Ovary (tissue), 9 donors: ENCODE results near the gene RCAN3. TPM values are rescaled to one million over a fixed set of nuclear protein-coding genes. Genes with fewer than 3 reads are reported as not detected.

Experiments used
- DNase-seq, 5 donors: peaks; one replicate each; pipeline ENCODE4 v3.0.0-alpha.2; 2019 to 2020
- H3K27ac ChIP-seq, 2 donors: fragments of 200-600 bp; one replicate each; pipeline versions ENCODE4 v1.5.1 to v1.8.0; 2019 to 2022
- H3K27me3 ChIP-seq: fragments of 200-600 bp; one replicate; pipeline ENCODE4 v1.8.0; 2022
- H3K36me3 ChIP-seq: fragments of 200-600 bp; sonication (generic); one replicate; pipeline ENCODE4 v1.5.1; 2019
- H3K4me1 ChIP-seq: one replicate; pipeline ENCODE4 v1.8.1; 2013; ENCODE audit warnings: mild to moderate bottlenecking, moderate library complexity; ENCODE audit not compliant: insufficient read depth
- H3K4me3 ChIP-seq: fragments of 200-600 bp; sonication (generic); one replicate; pipeline ENCODE4 v1.5.1; 2017
- H3K9me3 ChIP-seq, 2 donors: fragments of 200-600 bp in 1 of 2; sonication (generic) in 1 of 2; one replicate each; pipeline versions ENCODE4 v1.5.1 to v1.8.1; 2013 to 2019; ENCODE audit warnings: mild to moderate bottlenecking in 1 of 2, moderate library complexity in 1 of 2
- CTCF ChIP-seq, 3 donors: fragments of 450-650 bp in 2 of 3; fragments of 200-600 bp in 1 of 3; IDR thresholded peaks; one replicate each; pipeline versions ENCODE4 v1.5.1 to v1.8.0; 2016 to 2022; ENCODE audit warnings: antibody characterized with exemption in 3 of 3, mild to moderate bottlenecking in 1 of 3
- EP300 ChIP-seq: sonication (generic); formaldehyde crosslinking; IDR thresholded peaks from one replicate; pipeline ENCODE4 v1.6.1; 2017; ENCODE audit warnings: antibody characterized with exemption
- POLR2A ChIP-seq: fragments of 450-650 bp; IDR thresholded peaks from one replicate; pipeline ENCODE4 v1.6.1; 2017; ENCODE audit warnings: antibody characterized with exemption, mild to moderate bottlenecking, moderate library complexity
- WGBS, 3 donors: extraction: QIAGEN DNeasy Blood & Tissue Kit in 1 of 3; methylation state at CpG; one replicate each; pipeline versions ENCODE4 v1.1.5 to v1.1.7; 2013 to 2017; 5-methylcytosine and 5-hydroxymethylcytosine counted together
- intact Hi-C, 4 donors: fragments of 100-400 bp; cut with DNase I; formaldehyde crosslinking; loops; one replicate each; pipeline versions ENCODE4 v1.11.0 to v1.15.1; 2022 to 2023
- polyA plus RNA-seq, 2 donors: library from polyadenylated mRNA; stranded (reverse); fragments of 200-250 nt in 1 of 2; fragments of 350-450 nt in 1 of 2; fragmentation: Illumina TruSeq in 1 of 2; extraction: RNeasy Lipid Tissue Mini Kit (QIAGEN cat#74804) in 1 of 2; gene quantifications; one replicate each; pipeline ENCODE4 v1.2.3, GENCODE V29; 2013 to 2014
- total RNA-seq, 7 donors: library from RNA; depleted of rRNA in 2 of 7; stranded (reverse); fragments of >200 nt in 2 of 7; fragmentation: NEBNext Ultra II Directional in 3 of 7; extraction: Animal tissue kit (Norgen Biotek cat#: 25700) in 3 of 7; gene quantifications; one replicate each; pipeline versions ENCODE4 v1.1.0 to v1.2.4, GENCODE V29; 2016 to 2023
- donor health status: DM: no; HTN: no; CAD: no; lungs with moderate emphysema.
- donor health status: DM: no; HTN: no; CAD: no.
- donor health status: Bipolar disorder and iron deficiency.
- donor health status: DM: yes; HTN: yes; CAD: no.
- donor health status: DM: no; HTN: no; CAD: no.
- donor health status: DM: yes; HTN: yes; CAD: no.

Gene RCAN3
- total and polyA plus RNA-seq, 9 donors, result 0.25 to 12.4 (median 2.1) TPM

DNA sequence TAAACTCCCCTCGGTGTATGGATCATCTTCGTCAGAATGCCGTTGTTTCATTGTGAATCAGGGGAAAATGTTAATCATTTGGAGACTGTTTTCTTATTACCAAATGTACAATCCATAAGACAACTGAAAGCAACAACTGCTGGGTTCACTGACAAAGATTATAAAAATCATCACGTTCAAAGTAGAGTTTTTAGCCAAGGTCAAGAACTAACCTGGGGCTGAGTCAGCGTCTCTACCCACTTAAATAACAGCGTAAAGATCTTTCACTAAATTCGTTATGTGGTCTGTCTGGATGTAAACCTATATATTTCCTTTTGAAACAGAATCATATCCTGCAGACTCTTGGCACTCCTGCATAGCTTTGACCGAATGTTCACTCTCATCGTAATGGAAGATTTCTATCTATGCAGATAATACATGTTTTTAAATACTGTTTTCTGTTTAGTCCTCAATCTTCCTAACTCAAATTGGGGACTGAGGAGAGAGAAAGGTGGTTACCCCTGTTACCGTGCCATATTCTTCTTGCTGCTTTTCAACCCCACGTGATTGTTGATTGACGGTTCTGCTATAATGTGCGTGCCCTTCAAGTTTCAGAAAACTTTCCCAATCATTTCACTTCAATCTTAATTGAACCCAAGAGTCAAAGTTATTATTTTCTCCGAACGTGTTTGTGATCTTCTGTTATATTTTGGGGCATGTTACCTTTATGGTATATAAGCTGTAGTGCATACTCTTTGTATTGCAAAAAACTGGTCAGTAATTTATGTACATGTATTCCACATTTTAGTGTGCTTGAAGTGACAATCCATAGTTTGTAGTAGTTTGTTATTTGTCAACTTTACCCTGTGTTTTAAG lies 37.6 kb downstream of the RCAN3 start:
- Histone ChIP-seq H3K27me3 (no peaks in the 10 kb centered on the region), H3K27ac (no peak overlapping the region), H3K9me3 (no peaks in the 10 kb centered on the region), H3K4me1 (no peaks in the 10 kb centered on the region), H3K4me3 (no peak overlapping the region), H3K36me3 (no peaks in the 10 kb centered on the region)
- 78 to 82% (median 79%) methylated on average over 15 of the region's 15 CpGs for WGBS, 3 donors
- TF ChIP-seq CTCF (IDR thresholded peaks at IDR 0.05) (no peak), EP300 (no peak), POLR2A (no peak)
- no peak for DNase-seq
- intact Hi-C loops, result no loop called here

DNA sequence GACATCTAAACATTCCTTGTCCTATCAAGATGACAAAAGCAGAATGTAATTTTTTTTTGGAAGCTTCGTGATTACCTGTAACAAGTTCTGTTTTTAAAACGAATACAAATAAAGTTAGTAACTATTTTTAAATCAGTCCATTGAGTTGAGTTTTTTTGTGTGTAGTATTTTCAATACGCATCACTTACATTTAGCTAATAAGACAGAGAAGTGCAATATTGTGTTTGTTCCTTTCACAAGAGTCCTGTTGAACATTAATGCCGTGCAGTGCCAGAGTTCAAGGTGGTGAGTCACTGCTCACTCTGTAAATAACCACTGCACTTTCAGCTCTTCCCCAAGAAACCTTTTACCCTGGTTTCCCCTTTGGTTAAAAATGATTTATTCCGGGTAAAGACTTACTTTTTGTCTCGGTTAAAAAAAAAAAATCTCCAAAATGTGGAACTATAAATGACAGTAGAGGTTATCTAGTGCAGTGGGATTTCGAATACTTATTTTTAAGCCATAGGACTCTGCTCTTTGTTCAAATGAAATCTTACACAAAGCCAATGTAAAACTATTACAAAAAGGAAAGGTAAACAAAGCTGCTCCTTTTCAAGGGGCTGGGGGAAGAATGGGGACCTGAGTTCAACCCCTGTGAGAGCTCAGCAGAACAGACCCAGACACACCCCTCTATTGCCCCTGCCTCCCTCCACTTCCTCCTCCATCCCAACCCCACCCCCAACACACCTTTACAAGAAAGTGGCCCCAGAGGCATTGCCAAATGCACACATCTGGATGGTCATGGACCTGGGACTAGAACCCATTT lies 38.5 kb downstream of the RCAN3 start:
- H3K9me3 ChIP-seq, result no peaks in the 10 kb centered on the region
- no peaks in the 10 kb centered on the region for H3K27me3 ChIP-seq
- H3K4me1 ChIP-seq, result no peaks in the 10 kb centered on the region
- no peak overlapping the region for H3K4me3 ChIP-seq
- H3K27ac ChIP-seq, result no peak overlapping the region
- no peaks in the 10 kb centered on the region for H3K36me3 ChIP-seq
- TF ChIP-seq POLR2A (no peak), EP300 (no peak), CTCF (IDR thresholded peaks at IDR 0.05) (no peak)
- WGBS, 3 donors, result 19 to 40% (median 28%) methylated on average over 7 of the region's 7 CpGs
- intact Hi-C loops, result no loop called here
- no peak for DNase-seq

- intact Hi-C loops, result no loop called here
- no peaks in the 10 kb centered on the region for H3K36me3 ChIP-seq
- TF ChIP-seq EP300 (no peak), POLR2A (no peak), CTCF (IDR thresholded peaks at IDR 0.05) (no peak)
- H3K4me3 ChIP-seq, result no peak overlapping the region
- no peaks in the 10 kb centered on the region for H3K27me3 ChIP-seq
- H3K9me3 ChIP-seq, result no peaks in the 10 kb centered on the region
- DNase-seq, result no peak
- 61 to 71% (median 67%) methylated on average over 8 of the region's 8 CpGs for WGBS, 3 donors
- no peaks in the 10 kb centered on the region for H3K4me1 ChIP-seq
- H3K27ac ChIP-seq, result no peak overlapping the region
These were observed 39.2 kb downstream of the RCAN3 start for GRCh38 chr1:24541711-24542346.

- Histone ChIP-seq H3K4me3 (no peak overlapping the region), H3K4me1 (no peaks in the 10 kb centered on the region), H3K27me3 (no peaks in the 10 kb centered on the region), H3K36me3 (no peaks in the 10 kb centered on the region), H3K9me3 (no peaks in the 10 kb centered on the region), H3K27ac (no peak overlapping the region)
- intact Hi-C loops, result no loop called here
- no peak for TF ChIP-seq EP300
- TF ChIP-seq CTCF (IDR thresholded peaks at IDR 0.05), result no peak
- TF ChIP-seq POLR2A, result no peak
- no peak for DNase-seq
These were observed 41.6 kb downstream of the RCAN3 start for GRCh38 chr1:24544239-24544638.
